Activated CD8-positive, alpha-beta memory T cell treated with anti-CD3 and anti-CD28 coated beads, Interleukin-2, amount 50 U/mL, for 1 hour (primary cell): ENCODE results near the gene AGMAT.
A peak's percentile ranks its signal among the peaks of the same experiment; 100 is the strongest.

ENCODE experiments used
- DNase-seq: peaks from one replicate; pipeline ENCODE4 v3.0.0-alpha.2; 2020; ENCODE audit errors: extremely low read depth

Gene AGMAT

GRCh38 chr1:15559189-15559810, 25.6 kb downstream of the AGMAT start:
- no peak for DNase-seq

- DNase-seq, result no peak
Observed at GRCh38 chr1:15558516-15558915, 26.3 kb downstream of the AGMAT start.

- DNase-seq, result no peak
Observed at GRCh38 chr1:15557594-15557993, 27.3 kb downstream of the AGMAT start.

GRCh38 chr1:15557008-15557407, 27.8 kb downstream of the AGMAT start:
- no peak for DNase-seq

- DNase-seq, result no peak
Observed at GRCh38 chr1:15550573-15550972, 34.3 kb downstream of the AGMAT start.

- no peak for DNase-seq
Observed at GRCh38 chr1:15546641-15547040, 38.2 kb downstream of the AGMAT start.

GRCh38 chr1:15543589-15544568, 41.0 kb downstream of the AGMAT start:
- no peak for DNase-seq

- no peak for DNase-seq
Observed at GRCh38 chr1:15543251-15543588, 41.6 kb downstream of the AGMAT start.

- DNase-seq, result no peak
Observed at GRCh38 chr1:15542388-15543250, 42.2 kb downstream of the AGMAT start.

- DNase-seq, result no peak
Observed at GRCh38 chr1:15541231-15541792, 43.5 kb downstream of the AGMAT start.

GRCh38 chr1:15540186-15540585, 44.7 kb downstream of the AGMAT start:
- DNase-seq, result no peak

GRCh38 chr1:15538771-15539170, 46.1 kb downstream of the AGMAT start:
- DNase-seq, result no peak

- DNase-seq, result no peak
Observed at GRCh38 chr1:15531682-15532081, 53.2 kb downstream of the AGMAT start.

GRCh38 chr1:15531003-15531402, 53.8 kb downstream of the AGMAT start:
- no peak for DNase-seq

- peak; percentile 95 for DNase-seq
Observed at GRCh38 chr1:15526490-15527339, 58.1 kb downstream of the AGMAT start, which contains the start of gene DNAJC16. Gene DNAJC16, plus strand, starts transcription at chr1:15526848. Its CDS starts 2,258 bp downstream, at chr1:15529106.

GRCh38 chr1:15526021-15526489, 58.8 kb downstream of the AGMAT start:
- no peak for DNase-seq

- no peak for DNase-seq
Observed at GRCh38 chr1:15525050-15526020, 59.5 kb downstream of the AGMAT start.

GRCh38 chr1:15524283-15525049, 60.4 kb downstream of the AGMAT start:
- peak; percentile 100 for DNase-seq

GRCh38 chr1:15524021-15524282, 60.9 kb downstream of the AGMAT start, which contains the start of gene CASP9:
Gene CASP9, minus strand, starts transcription at chr1:15524215. Its CDS starts 15 bp downstream, at chr1:15524200.
- no peak for DNase-seq
